OCI-LY3 (cell line): ENCODE measurements around the gene NR2C2.

ENCODE experiments used
- H2AFZ ChIP-seq: fragments of 200-600, 300-600 bp; shearing (Covaris generic); 2 replicates; pipeline ENCODE4 v1.6.0; 2014; ENCODE audit warnings: antibody characterized with exemption, low read depth, low read length
- H3K27ac ChIP-seq: fragments of 200-600, 300-600 bp; sonication (generic); 2 replicates; pipeline ENCODE4 v1.5.1; 2014; ENCODE audit warnings: mild to moderate bottlenecking, low read length, moderate library complexity, mixed read lengths
- H3K27me3 ChIP-seq: fragments of 200-600, 300-600 bp; sonication (generic); 2 replicates; pipeline ENCODE4 v1.6.1; 2014; ENCODE audit warnings: low read depth, low read length, mixed read lengths
- H3K36me3 ChIP-seq: fragments of 200-600, 300-600 bp; sonication (generic); replicated peaks from 2 replicates; pipeline ENCODE3; 2014; ENCODE audit warnings: low read depth, low read length, mixed read lengths
- H3K4me1 ChIP-seq: fragments of 300-600, 200-600 bp; sonication (generic); 2 replicates; pipeline ENCODE4 v1.6.1; 2014; ENCODE audit warnings: low read length, mixed read lengths
- H3K4me2 ChIP-seq: fragments of 200-600, 300-600 bp; sonication (generic); 2 replicates; pipeline ENCODE4 v1.6.1; 2014; ENCODE audit warnings: low read length, mixed read lengths
- H3K4me3 ChIP-seq: fragments of 300-600, 200-600 bp; sonication (generic); 2 replicates; pipeline ENCODE4 v1.5.1; 2014; ENCODE audit warnings: antibody characterized with exemption, mild to moderate bottlenecking, low read length, moderate library complexity
- H3K79me2 ChIP-seq: fragments of 300-600, 200-600 bp; shearing (Covaris generic); 2 replicates; pipeline ENCODE4 v1.6.1; 2014; ENCODE audit warnings: mild to moderate bottlenecking, low read length, mixed read lengths
- H3K9ac ChIP-seq: fragments of 300-600, 200-600 bp; shearing (Covaris generic); 2 replicates; pipeline ENCODE4 v1.6.0; 2014; ENCODE audit warnings: mild to moderate bottlenecking, low read length, moderate library complexity
- H3K9me3 ChIP-seq: fragments of 200-600, 300-600 bp; shearing (Covaris generic); 2 replicates; pipeline ENCODE4 v1.6.1; 2014; ENCODE audit warnings: low read length, mixed read lengths; ENCODE audit not compliant: insufficient read depth
- H4K20me1 ChIP-seq: fragments of 200-600, 300-600 bp; sonication (generic); 2 replicates; pipeline ENCODE4 v1.6.1; 2016; ENCODE audit warnings: low read length, mixed read lengths; ENCODE audit not compliant: insufficient read depth
- EZH2phosphoT487 ChIP-seq: fragments of 200-600 bp; shearing (Covaris generic); IDR thresholded peaks from 2 replicates; pipeline ENCODE4 v1.6.1; 2018; ENCODE audit warnings: antibody characterized with exemption, mixed run types, low read depth
- TF ChIP-seq, protein P1 (sequence below): fragments of 200-600, 300-600 bp; sonication (generic); IDR thresholded peaks from 2 replicates; pipeline ENCODE4 v1.5.1; 2014; ENCODE audit warnings: antibody characterized with exemption, low read length, low read depth

The NR2C2 gene

GRCh38 chr3:15014606-15015328 lies 67.4 kb downstream of the NR2C2 start:
- no peak overlapping the region for H2AFZ ChIP-seq
- H3K4me2 ChIP-seq, result no peak overlapping the region
- no peaks in the 10 kb centered on the region for H3K9me3 ChIP-seq
- H3K27ac ChIP-seq, result no peak overlapping the region
- no peaks in the 10 kb centered on the region for H3K79me2 ChIP-seq
- H3K4me1 ChIP-seq, result no peaks in the 10 kb centered on the region
- H4K20me1 ChIP-seq, result no peaks in the 10 kb centered on the region
- H3K36me3 ChIP-seq, result peaks cover 48% of the 10 kb centered on the region
- no peak overlapping the region for H3K4me3 ChIP-seq
- H3K9ac ChIP-seq, result no peak overlapping the region
- no peaks in the 10 kb centered on the region for H3K27me3 ChIP-seq
- no peak for TF ChIP-seq EZH2phosphoT487
- TF ChIP-seq, protein P1, sequence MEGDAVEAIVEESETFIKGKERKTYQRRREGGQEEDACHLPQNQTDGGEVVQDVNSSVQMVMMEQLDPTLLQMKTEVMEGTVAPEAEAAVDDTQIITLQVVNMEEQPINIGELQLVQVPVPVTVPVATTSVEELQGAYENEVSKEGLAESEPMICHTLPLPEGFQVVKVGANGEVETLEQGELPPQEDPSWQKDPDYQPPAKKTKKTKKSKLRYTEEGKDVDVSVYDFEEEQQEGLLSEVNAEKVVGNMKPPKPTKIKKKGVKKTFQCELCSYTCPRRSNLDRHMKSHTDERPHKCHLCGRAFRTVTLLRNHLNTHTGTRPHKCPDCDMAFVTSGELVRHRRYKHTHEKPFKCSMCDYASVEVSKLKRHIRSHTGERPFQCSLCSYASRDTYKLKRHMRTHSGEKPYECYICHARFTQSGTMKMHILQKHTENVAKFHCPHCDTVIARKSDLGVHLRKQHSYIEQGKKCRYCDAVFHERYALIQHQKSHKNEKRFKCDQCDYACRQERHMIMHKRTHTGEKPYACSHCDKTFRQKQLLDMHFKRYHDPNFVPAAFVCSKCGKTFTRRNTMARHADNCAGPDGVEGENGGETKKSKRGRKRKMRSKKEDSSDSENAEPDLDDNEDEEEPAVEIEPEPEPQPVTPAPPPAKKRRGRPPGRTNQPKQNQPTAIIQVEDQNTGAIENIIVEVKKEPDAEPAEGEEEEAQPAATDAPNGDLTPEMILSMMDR, result no peak

- H3K4me1 ChIP-seq, result no peaks in the 10 kb centered on the region
- H4K20me1 ChIP-seq, result no peaks in the 10 kb centered on the region
- no peaks in the 10 kb centered on the region for H3K27me3 ChIP-seq
- peaks cover 52% of the 10 kb centered on the region for H3K36me3 ChIP-seq
- TF ChIP-seq EZH2phosphoT487, result no peak
- TF ChIP-seq, protein P1, result no peak
- H3K79me2 ChIP-seq, result no peaks in the 10 kb centered on the region
- no peak overlapping the region for H3K27ac ChIP-seq
- no peak overlapping the region for H3K9ac ChIP-seq
- H2AFZ ChIP-seq, result no peak overlapping the region
- no peaks in the 10 kb centered on the region for H3K9me3 ChIP-seq
- no peak overlapping the region for H3K4me3 ChIP-seq
- H3K4me2 ChIP-seq, result no peak overlapping the region
Measured at GRCh38 chr3:15015456-15015855, 68.1 kb downstream of the NR2C2 start.

DNA sequence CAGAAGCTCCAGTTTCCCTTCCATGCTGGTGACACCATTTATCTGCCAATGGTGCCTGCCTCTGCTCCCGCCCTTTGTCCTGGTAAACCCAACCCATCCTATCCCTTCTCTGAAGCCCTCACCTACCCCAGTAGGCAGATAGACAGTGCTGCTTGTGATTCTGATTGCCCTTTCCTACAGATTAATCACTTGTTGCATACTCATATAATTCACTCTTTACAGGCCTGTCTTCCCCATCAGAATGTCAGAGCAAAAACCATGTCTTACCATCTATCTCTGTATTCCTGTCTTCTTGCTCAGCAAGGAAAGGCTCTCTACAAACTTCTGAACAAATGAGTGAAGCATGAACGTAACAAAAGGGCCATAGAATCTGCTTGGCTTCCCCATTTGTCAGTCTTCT lies 69.8 kb downstream of the NR2C2 start:
- H3K36me3 ChIP-seq, result peaks cover 61% of the 10 kb centered on the region
- no peak overlapping the region for H3K27ac ChIP-seq
- H3K9ac ChIP-seq, result no peak overlapping the region
- no peaks in the 10 kb centered on the region for H3K79me2 ChIP-seq
- H3K4me1 ChIP-seq, result no peaks in the 10 kb centered on the region
- TF ChIP-seq, protein P1, result no peak
- TF ChIP-seq EZH2phosphoT487, result no peak
- no peak overlapping the region for H3K4me2 ChIP-seq
- no peaks in the 10 kb centered on the region for H4K20me1 ChIP-seq
- H3K4me3 ChIP-seq, result no peak overlapping the region
- no peaks in the 10 kb centered on the region for H3K9me3 ChIP-seq
- H2AFZ ChIP-seq, result no peak overlapping the region
- H3K27me3 ChIP-seq, result no peaks in the 10 kb centered on the region

GRCh38 chr3:15023249-15023648 lies 75.9 kb downstream of the NR2C2 start:
- Histone ChIP-seq H3K9me3 (no peaks in the 10 kb centered on the region), H3K27me3 (no peaks in the 10 kb centered on the region), H3K36me3 (peaks cover 28% of the 10 kb centered on the region), H3K79me2 (no peaks in the 10 kb centered on the region), H3K4me2 (no peak overlapping the region), H3K4me1 (no peaks in the 10 kb centered on the region), H3K9ac (no peak overlapping the region), H3K27ac (no peak overlapping the region), H4K20me1 (no peaks in the 10 kb centered on the region), H2AFZ (no peak overlapping the region), H3K4me3 (no peak overlapping the region)
- TF ChIP-seq, protein P1, result no peak
- no peak for TF ChIP-seq EZH2phosphoT487
